Measurements from ENCODE around the gene ZNF146.
"Not testable (repeated sequence)": the region's sequence is repeated elsewhere in the genome, so short reads cannot be mapped to it uniquely, and the experiment has no call there.

The ZNF146 gene

DNA sequence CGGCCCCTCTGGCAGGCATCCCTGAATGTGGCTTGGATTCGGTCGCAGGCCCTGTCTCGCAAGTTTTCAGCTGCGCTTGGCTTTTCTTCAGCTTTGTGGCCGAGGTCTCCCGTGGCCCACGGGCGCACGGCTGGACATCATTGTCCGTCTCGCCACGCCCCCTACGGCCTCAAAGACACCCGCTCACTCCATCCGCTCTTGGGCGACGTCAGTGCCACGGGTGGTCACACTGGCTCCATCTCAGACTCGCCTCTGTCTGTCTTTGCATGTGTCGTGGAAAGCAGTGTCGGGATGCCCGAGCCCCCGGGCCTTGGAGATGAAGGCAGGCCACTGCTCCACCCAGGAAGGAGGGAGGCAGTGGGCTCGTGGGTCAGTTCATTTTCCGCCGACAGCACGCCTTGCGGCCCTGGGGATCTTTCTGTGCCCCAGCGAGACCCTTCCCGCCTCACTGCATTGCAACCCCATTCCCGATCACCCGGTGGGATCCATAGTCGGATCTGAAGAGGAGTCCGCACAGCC lies 51.0 kb downstream of the ZNF146 start:
- CTCF ChIA-PET, result no interaction called here
- no peak for DNase-seq (ENCODE audit: extremely low spot score)
- POLR2A ChIA-PET, result no interaction called here
- no peak for TF ChIP-seq SP1 (IDR thresholded peaks at IDR 0.05)
- no peak for TF ChIP-seq HDGF (IDR thresholded peaks at IDR 0.05; ENCODE audit: borderline replicate concordance)
- no peak for TF ChIP-seq SUZ12 (IDR thresholded peaks at IDR 0.05)
- TF ChIP-seq FOXK2 (IDR thresholded peaks at IDR 0.05), result no peak
- TF ChIP-seq TARDBP (IDR thresholded peaks at IDR 0.05), result no peak
- no peak for TF ChIP-seq FOXA1 (IDR thresholded peaks at IDR 0.05)
- TF ChIP-seq, protein P1, sequence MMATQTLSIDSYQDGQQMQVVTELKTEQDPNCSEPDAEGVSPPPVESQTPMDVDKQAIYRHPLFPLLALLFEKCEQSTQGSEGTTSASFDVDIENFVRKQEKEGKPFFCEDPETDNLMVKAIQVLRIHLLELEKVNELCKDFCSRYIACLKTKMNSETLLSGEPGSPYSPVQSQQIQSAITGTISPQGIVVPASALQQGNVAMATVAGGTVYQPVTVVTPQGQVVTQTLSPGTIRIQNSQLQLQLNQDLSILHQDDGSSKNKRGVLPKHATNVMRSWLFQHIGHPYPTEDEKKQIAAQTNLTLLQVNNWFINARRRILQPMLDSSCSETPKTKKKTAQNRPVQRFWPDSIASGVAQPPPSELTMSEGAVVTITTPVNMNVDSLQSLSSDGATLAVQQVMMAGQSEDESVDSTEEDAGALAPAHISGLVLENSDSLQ (IDR thresholded peaks at IDR 0.05), result no peak
- no peak for TF ChIP-seq CTBP1 (IDR thresholded peaks at IDR 0.05; ENCODE audit: borderline replicate concordance)
- no peak for TF ChIP-seq NFRKB (IDR thresholded peaks at IDR 0.05)
- TF ChIP-seq LEF1 (IDR thresholded peaks at IDR 0.05; ENCODE audit: borderline replicate concordance), result no peak
- no peak for TF ChIP-seq ARNT (IDR thresholded peaks at IDR 0.05)
- no peak for TF ChIP-seq BHLHE40 (IDR thresholded peaks at IDR 0.05; ENCODE audit: borderline replicate concordance)
- TF ChIP-seq ELF4 (IDR thresholded peaks at IDR 0.05), result no peak
- TF ChIP-seq ZNF384 (IDR thresholded peaks at IDR 0.05), result no peak
- no peak for TF ChIP-seq L3MBTL2 (conservative IDR thresholded peaks at IDR 0.05)
- TF ChIP-seq FOXM1 (IDR thresholded peaks at IDR 0.05; ENCODE audit: borderline replicate concordance), result no peak

DNA sequence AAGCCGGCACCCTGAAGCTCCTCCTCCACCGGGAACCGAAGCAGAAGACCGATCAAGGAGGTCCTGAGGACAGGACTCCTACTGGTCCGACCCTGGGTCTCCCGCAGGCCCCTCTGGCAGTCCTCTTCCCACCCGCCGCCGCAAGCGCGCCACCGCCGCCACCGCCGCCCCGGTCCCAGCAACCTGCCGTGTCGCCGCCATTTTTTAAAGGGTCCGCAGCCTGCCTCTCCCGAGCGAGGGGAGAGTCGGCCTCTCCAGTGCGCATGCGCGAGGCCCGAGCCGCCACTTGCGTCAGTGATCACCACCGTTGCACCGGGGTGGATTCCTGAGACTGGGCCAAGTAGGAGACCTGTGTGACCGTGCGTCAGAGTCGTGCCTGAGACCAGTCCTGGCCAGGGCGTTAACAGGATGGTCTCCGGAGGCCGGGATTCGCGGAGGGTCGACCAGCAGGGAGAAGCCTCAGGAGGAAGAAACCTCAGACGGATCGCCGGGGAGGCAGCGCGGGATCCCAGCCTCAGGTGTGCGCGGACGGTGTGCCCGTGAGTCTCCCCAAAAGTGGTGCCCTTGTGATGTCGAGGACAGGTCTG lies 51.6 kb downstream of the ZNF146 start:
- no peak for TF ChIP-seq L3MBTL2 (conservative IDR thresholded peaks at IDR 0.05)
- TF ChIP-seq, protein P1 (IDR thresholded peaks at IDR 0.05), result no peak
- no peak for TF ChIP-seq FOXK2 (IDR thresholded peaks at IDR 0.05)
- TF ChIP-seq CTBP1 (IDR thresholded peaks at IDR 0.05; ENCODE audit: borderline replicate concordance), result no peak
- TF ChIP-seq ELF4 (IDR thresholded peaks at IDR 0.05), result no peak
- no peak for TF ChIP-seq HDGF (IDR thresholded peaks at IDR 0.05; ENCODE audit: borderline replicate concordance)
- TF ChIP-seq ARNT (IDR thresholded peaks at IDR 0.05), result no peak
- no peak for TF ChIP-seq ZNF384 (IDR thresholded peaks at IDR 0.05)
- TF ChIP-seq FOXA1 (IDR thresholded peaks at IDR 0.05), result no peak
- no peak for TF ChIP-seq FOXM1 (IDR thresholded peaks at IDR 0.05; ENCODE audit: borderline replicate concordance)
- CTCF ChIA-PET, result no interaction called here
- POLR2A ChIA-PET, result no interaction called here
- DNase-seq (ENCODE audit: extremely low spot score), result no peak

DNA sequence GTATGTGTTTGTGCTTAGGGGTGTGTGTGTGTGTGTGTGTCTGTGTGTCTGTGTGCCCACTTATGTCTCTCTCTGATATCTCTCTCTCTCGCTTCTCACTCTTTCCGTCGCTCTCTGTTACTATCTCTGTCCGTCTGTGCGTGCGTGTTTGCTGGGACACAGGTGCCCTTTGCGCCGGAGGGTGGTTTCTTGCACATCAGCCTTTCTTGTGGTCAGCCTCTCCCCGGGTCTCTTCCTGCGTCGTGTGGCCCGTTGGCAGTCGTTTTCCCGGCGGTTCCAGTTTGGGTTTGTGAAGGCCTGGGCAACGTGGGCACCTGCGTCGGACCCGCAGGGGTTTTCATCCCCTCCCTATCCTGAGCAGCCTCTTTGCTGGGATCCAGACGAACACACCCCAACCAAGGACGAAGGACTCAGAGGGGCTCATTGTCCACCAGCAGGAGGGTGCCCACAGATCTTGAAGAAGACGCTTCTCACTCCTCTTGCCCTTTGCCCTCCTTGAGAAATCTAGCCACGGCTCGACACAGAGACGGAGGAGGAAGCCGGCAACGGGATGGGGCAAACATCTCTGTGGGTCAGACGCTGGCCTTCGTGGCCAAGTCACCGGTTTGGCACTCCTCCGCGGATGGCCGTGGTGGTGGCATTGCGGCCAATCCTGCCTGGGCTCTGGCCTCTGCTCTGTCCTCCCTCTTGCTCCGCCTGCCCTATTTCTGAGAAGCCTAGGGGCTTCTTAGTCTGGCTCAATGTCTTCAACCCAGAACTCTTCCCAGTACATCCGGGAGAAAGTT lies 52.3 kb downstream of the ZNF146 start:
- CTCF ChIA-PET, result no interaction called here
- POLR2A ChIA-PET, result no interaction called here
- no peak for TF ChIP-seq ZNF384 (IDR thresholded peaks at IDR 0.05)
- TF ChIP-seq L3MBTL2 (conservative IDR thresholded peaks at IDR 0.05), result no peak
- TF ChIP-seq ELF4 (IDR thresholded peaks at IDR 0.05), result no peak
- TF ChIP-seq CTBP1 (IDR thresholded peaks at IDR 0.05; ENCODE audit: borderline replicate concordance), result no peak
- no peak for TF ChIP-seq BHLHE40 (IDR thresholded peaks at IDR 0.05; ENCODE audit: borderline replicate concordance)
- TF ChIP-seq, protein P1 (IDR thresholded peaks at IDR 0.05), result no peak
- no peak for TF ChIP-seq LEF1 (IDR thresholded peaks at IDR 0.05; ENCODE audit: borderline replicate concordance)
- TF ChIP-seq SP1 (IDR thresholded peaks at IDR 0.05), result no peak
- TF ChIP-seq SUZ12 (IDR thresholded peaks at IDR 0.05), result no peak
- no peak for TF ChIP-seq TARDBP (IDR thresholded peaks at IDR 0.05)
- no peak for TF ChIP-seq FOXM1 (IDR thresholded peaks at IDR 0.05; ENCODE audit: borderline replicate concordance)
- no peak for TF ChIP-seq ARNT (IDR thresholded peaks at IDR 0.05)
- no peak for TF ChIP-seq FOXA1 (IDR thresholded peaks at IDR 0.05)
- TF ChIP-seq HDGF (IDR thresholded peaks at IDR 0.05; ENCODE audit: borderline replicate concordance), result no peak
- no peak for DNase-seq (ENCODE audit: extremely low spot score)

DNA sequence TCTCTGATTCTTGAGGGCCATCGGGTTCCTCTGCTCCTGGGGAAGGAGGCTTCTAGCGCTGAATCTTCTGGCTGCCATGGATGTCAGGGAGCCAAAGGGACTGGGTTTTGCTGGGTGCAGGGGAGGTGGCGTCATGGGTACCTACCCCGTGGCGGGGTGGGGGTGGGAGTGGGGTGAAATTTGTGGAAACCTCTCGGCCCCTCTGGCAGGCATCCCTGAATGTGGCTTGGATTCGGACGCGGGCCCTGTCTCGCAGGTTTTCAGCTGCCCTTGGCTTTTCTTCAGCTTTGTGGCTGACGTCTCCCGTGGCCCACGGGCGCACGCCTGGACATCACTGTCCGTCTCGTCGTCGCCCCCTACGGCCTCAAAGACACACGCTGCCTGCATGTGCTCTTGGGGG lies 53.2 kb downstream of the ZNF146 start:
- CTCF ChIA-PET, POLR2A ChIA-PET: not testable (repeated sequence)

DNA sequence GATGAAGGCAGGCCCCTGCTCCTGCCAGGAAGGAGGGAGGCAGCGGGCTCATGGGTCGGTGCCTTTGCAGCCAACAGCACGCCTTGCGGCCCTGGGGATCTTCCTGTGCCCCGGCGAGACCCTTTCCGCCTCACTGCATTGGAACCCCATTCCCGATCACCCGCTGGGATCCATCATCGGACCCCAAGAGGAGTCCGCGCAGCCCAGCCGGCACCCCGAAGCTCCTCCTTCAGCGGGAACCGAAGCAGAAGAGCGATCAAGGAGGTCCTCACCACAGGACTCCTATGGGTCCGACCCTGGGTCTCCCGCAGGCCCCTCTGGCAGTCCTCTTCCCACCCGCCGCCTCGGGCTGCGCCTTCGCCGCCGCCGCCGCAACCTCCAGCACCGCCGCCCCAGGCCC lies 53.7 kb downstream of the ZNF146 start:
- POLR2A ChIA-PET, CTCF ChIA-PET: not testable (repeated sequence)

More for the DNA sequence above, 53.2 kb downstream of the ZNF146 start:
- DNase-seq (ENCODE audit: extremely low spot score), result not testable (repeated sequence)

DNA sequence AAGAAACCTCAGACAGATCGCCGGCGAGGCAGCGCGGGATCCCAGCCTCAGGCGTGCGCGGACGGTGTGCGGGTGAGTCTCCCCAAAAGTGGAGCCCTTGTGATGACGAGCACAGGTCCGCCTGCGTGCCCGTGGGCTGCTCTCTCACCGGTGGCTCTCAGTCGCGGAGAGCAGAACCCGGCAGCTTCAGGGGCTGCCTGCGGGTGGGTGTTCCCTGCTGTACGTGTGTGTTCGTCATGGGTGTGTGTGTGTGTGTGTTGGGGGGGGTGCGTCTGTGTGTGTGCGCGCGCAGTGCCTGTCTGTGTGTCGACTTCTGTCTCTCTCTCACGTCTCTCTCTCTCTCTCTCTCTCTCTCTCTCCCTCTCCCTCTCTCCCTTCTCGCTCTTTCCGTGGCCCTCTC lies 54.4 kb downstream of the ZNF146 start:
- CTCF ChIA-PET; POLR2A ChIA-PET; DNase-seq (ENCODE audit: extremely low spot score): not testable (repeated sequence)

More for the DNA sequence above, 53.7 kb downstream of the ZNF146 start:
- not testable (repeated sequence) for DNase-seq (ENCODE audit: extremely low spot score)
